HS-27A (cell line): ENCODE results near the gene TEDC2.
"Not testable (repeated sequence)": the region's sequence is repeated elsewhere in the genome, so short reads cannot be mapped to it uniquely, and the experiment has no call there.

Source experiments
- DNase-seq: peaks from one replicate; pipeline ENCODE4 v3.0.0-alpha.2; 2012; ENCODE audit warnings: low read depth, missing footprints

TEDC2 gene

GRCh38 chr16:2459647-2460390, at the start of gene TEDC2:
Gene TEDC2 (plus strand): TSS chr16:2460109. CDS start chr16:2460145, 36 bp downstream.
- peak; percentile 73 for DNase-seq

- DNase-seq, result no peak
Observed at GRCh38 chr16:2415085-2415484, 44.8 kb upstream of the TEDC2 start.

DNA sequence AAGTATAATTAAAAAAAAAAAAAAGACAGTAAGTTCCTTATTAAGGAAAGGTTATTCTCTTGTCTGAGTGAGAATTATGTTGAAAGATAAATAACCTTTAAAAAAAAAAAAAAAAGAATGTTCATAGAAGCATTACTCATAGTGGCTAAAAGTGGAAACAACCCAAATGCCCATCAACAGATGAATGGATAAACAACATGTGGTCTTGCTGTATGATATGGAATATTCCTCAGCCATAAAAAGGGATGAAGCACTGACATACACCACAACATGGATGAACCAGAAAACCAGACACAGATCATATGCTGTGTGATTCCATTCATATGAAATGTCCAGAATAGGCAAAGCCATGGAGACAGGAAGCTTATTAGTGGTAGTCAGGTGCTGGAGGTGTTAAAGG, 39.9 kb upstream of the TEDC2 start:
- no peak for DNase-seq

GRCh38 chr16:2422123-2422867, 37.6 kb upstream of the TEDC2 start:
- DNase-seq, result no peak

DNA sequence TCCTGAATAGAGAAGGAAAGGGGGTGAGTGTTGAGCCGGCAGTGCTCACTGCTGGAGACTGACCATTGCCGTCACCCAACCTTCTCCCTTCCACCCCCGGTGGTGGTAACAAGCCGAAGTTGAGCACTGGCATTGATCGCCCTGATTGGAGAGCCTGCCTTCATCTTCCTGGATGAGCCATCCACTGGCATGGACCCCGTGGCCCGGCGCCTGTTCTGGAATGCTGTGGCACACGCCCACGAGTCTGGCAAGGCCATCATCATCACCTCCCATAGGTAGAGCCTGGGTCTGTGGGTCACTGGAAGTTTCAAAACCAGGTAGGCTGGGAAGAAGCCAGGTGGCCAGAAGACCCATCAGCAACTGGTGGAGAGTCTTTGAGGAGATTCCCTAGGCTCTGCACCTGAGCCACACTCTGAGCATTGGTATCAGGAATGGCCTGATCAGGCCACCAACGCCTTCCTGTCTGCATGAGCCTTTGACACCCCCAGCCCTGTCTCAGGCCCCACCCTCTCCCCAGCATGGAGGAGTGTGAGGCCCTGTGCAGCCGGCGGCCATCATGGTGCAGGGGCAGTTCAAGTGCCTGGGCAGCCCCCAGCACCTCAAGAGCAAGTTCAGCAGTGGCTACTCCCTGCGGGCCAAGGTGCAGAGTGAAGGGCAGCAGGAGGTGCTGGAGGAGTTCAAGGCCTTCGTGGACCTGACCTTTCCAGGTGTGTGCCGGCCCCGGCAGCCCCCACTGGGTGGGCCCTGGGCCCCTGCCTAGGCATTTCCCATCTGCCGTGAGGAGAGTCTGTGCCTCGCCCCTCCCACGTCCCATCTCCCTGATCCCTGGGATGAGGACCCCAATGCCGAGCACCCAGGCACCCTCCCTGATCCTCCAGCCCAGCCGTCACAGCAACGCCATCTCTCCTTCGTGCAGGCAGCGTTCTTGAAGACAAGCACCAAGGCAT, 35.6 kb upstream of the TEDC2 start:
- no peak for DNase-seq

DNA sequence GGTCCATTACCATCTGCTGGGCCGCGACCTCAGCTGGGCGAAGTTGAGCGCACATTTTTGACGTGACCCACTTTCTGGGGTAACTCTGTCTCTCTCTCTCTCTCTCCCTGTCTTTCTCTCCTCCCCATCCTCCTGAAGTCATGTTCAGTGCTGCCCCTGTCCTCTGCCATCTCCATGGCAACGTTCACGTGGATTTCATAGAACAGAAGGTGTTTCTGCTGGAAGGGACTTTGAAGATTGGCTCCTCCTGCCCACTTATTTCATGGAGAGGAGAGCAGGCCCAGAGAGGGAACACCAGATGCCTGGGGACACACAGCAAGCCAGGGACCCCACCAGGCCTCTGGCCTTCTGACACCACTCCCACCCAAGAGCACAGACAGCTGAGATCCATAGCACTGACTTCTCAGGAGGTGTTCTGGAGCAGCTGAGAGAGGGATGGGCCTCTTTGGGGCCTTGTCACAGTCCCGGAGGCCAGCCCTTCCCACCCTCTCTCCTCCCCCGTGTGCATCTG, 34.8 kb upstream of the TEDC2 start:
- no peak for DNase-seq

DNA sequence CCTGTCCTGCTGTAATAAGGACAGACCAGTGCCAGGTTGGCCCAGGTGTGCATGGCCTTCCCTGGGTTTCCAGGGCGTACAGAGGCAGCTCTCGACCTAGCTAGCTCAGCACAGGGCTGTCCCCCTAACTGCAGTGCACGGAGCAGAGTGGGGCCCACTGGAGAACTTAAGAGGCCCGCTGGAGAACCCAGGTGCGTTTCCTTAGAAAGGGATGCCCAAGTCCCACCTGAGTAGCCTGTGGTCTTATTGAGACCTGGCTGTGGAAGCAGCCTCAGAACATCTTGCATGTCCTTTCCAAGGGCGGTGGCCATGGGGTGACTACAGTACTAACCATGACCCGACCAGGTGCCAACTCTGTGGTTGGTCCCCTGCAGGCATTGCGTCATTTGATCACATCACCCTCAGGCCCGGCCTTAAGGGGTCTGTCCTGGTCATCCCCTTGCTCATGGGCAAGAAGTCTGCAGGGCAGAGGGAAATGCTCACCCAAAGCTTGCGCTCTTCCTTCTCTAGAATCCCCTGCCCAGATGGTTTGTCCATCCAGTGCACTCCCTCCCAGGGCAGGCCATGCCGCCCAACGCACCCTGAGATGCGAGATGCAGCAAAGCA, 34.0 kb upstream of the TEDC2 start:
- no peak for DNase-seq

GRCh38 chr16:2426941-2427361, 33.0 kb upstream of the TEDC2 start:
- no peak for DNase-seq

DNA sequence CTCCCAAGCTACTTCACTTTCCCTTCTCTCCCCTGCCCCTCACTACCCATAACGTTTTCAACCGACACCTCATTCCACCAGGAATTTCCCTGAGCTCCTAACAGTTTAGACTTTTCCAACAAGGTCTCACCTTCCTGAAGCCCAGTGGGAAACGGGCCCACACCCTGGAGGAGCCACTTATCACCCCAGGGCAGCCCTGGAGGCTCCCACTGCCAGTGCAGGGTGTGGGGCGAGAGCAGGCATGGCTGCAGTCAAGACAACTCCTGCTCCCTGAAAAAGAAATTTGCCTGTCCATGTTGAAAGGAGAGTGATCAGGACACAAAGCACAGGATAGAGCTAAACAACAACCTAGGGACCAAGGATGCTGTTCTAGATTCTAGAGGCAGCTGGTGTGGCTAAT, 32.4 kb upstream of the TEDC2 start:
- no peak for DNase-seq

- no peak for DNase-seq
Observed at GRCh38 chr16:2428051-2428783, 31.7 kb upstream of the TEDC2 start.

GRCh38 chr16:2428784-2429033, 31.2 kb upstream of the TEDC2 start:
- DNase-seq, result no peak

DNA sequence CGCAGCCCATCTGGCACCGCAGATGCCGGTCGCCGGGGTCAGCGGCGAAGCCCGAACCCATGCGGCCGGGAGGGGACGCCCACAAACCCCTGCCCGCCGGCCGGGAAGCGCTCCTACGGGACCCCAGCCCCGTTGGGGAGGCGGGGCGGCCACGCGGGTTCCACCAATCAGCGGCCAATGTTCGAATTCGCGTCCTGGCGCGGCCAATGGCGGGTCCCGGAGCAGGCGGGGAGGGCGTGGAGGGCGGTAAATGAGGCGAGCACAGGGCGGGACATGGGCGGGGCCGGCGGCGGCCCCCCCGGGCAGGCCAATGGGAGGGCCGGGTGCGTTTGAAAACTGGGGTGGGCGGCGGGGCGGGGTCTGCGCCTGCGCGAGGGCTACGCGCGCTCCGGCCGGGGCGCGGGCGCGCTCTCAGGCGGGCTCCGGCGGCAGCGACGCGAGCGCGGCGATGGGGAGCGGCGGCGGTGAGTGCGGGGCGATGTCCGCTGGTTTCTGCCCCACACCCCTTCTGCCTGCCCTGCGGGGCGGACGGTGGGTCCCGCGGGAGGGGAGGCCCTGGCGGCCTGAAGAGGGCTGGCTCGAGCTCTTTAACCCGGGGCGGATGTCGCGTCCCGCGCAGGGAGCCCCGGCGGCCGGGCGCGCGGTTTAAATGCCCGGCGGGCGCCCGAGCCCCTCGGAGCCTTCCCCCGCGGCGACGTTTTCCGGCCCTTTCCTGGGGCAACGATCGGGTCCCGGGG, 30.7 kb upstream of the TEDC2 start, which contains the start of gene CCNF:
Gene CCNF, plus strand, starts transcription at position 414 of the 737 bp plus-strand sequence. Its CDS starts 35 bp downstream, at position 449.
- peak; percentile 72 for DNase-seq

- DNase-seq, result no peak
Observed at GRCh38 chr16:2429771-2430663, 29.9 kb upstream of the TEDC2 start.

GRCh38 chr16:2432286-2432685, 27.6 kb upstream of the TEDC2 start:
- no peak for DNase-seq

- no peak for DNase-seq
Observed at GRCh38 chr16:2432801-2433505, 27.0 kb upstream of the TEDC2 start.

- not testable (repeated sequence) for DNase-seq
Observed at GRCh38 chr16:2435236-2435635, 24.7 kb upstream of the TEDC2 start.

DNA sequence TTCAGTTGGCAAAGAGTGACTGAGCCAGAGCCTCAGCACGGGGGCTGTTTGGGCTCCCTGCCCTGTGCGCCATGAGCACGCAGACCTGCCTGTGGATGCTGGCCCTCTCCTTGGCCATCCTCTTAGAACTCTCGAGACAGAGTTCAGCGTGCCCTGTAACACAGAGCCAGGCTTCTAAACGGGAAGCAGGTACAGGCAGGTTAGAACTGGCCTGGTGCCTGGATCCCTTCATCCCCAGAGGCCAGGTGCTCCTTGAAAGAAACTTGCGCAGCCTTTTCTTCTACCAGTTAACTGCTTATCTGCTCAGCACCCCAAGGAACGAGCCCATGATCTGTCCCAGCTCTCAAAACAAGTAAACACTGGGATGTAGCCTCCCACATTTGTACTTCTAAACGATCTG, 23.8 kb upstream of the TEDC2 start:
- DNase-seq, result no peak

- DNase-seq, result no peak
Observed at GRCh38 chr16:2437032-2437790, 22.7 kb upstream of the TEDC2 start.
